Activated B cell treated with CpG ODN at 0.5 μM for 24 hours (primary cell): ENCODE data around the gene AKR7A3. TPM values are rescaled to one million over a fixed set of nuclear protein-coding genes. Genes with fewer than 3 reads are reported as not detected.
"Not testable (repeated sequence)": the region's sequence is repeated elsewhere in the genome, so short reads cannot be mapped to it uniquely, and the experiment has no call there.

Experiments used
- ATAC-seq: fragments of 200-7000 bp; cut with Tn5 transposase; one replicate; pipeline ENCODE4 v1.10.0; 2021; ENCODE audit warnings: low read depth, mild to moderate bottlenecking, moderate library complexity
- CTCF ChIA-PET: fragments of 350-600 bp; sonication (Branson Sonifier 250); formaldehyde crosslinking; loops from one replicate; lab custom pipeline; 2021; ENCODE audit warnings: antibody characterized with exemption; lab: Charles Lee
- POLR2A ChIA-PET: fragments of 350-600 bp; sonication (Branson Sonifier 250); formaldehyde crosslinking; loops from one replicate; lab custom pipeline; 2021; ENCODE audit warnings: antibody characterized with exemption; lab: Charles Lee
- DNase-seq: peaks from one replicate; pipeline ENCODE4 v3.0.0; 2022
- H3K27ac Mint-ChIP-seq: one replicate; pipeline ENCODE4 v1.8.0; 2020; ENCODE audit warnings: mixed read lengths
- H3K27me3 Mint-ChIP-seq: one replicate; pipeline ENCODE4 v1.8.0; 2021; ENCODE audit warnings: mixed read lengths
- H3K36me3 Mint-ChIP-seq: one replicate; pipeline ENCODE4 v1.8.0; 2021; ENCODE audit warnings: low read depth, mixed read lengths
- H3K4me1 Mint-ChIP-seq: one replicate; pipeline ENCODE4 v1.8.0; 2021; ENCODE audit warnings: mixed read lengths
- H3K4me3 Mint-ChIP-seq: one replicate; pipeline ENCODE4 v1.8.0; 2020; ENCODE audit warnings: mild to moderate bottlenecking, mixed read lengths
- H3K9me3 Mint-ChIP-seq: one replicate; pipeline ENCODE4 v1.8.0; 2020; ENCODE audit warnings: mixed read lengths
- CTCF ChIP-seq: fragments of 200-600 bp; IDR thresholded peaks from one replicate; pipeline ENCODE4 v1.8.0; 2022; ENCODE audit warnings: antibody characterized with exemption, mild to moderate bottlenecking
- intact Hi-C: fragments of 100-400 bp; cut with micrococcal nuclease; formaldehyde crosslinking; loops from one replicate; pipeline ENCODE4 v1.15.1; 2024
- total RNA-seq: library from RNA; stranded (reverse); gene quantifications from 2 replicates; pipeline ENCODE4 v1.2.3, GENCODE V29; 2022

The AKR7A3 gene
- total RNA-seq, 1 donor from 2014 or later: 0.80 TPM

GRCh38 chr1:19257178-19257914, 31.2 kb downstream of the AKR7A3 start:
- H3K4me1 Mint-ChIP-seq: peaks cover 14% of the 10 kb centered on the region
- CTCF ChIA-PET: no interaction called here
- no peaks in the 10 kb centered on the region for H3K9me3 Mint-ChIP-seq
- DNase-seq: no peak
- no peak for ATAC-seq
- TF ChIP-seq CTCF: no peak
- no peaks in the 10 kb centered on the region for H3K27me3 Mint-ChIP-seq
- POLR2A ChIA-PET: no interaction called here
- intact Hi-C loops: no loop called here
- no peak overlapping the region for H3K27ac Mint-ChIP-seq
- no peak overlapping the region for H3K4me3 Mint-ChIP-seq
- peaks cover 62% of the 10 kb centered on the region for H3K36me3 Mint-ChIP-seq

- H3K27me3 Mint-ChIP-seq, DNase-seq, H3K9me3 Mint-ChIP-seq, H3K4me3 Mint-ChIP-seq, ATAC-seq, H3K27ac Mint-ChIP-seq, intact Hi-C loops, POLR2A ChIA-PET: not testable (repeated sequence)
- Mint-ChIP-seq H3K4me1 (peaks cover 21% of the 10 kb centered on the region), H3K36me3 (peaks cover 69% of the 10 kb centered on the region)
- CTCF ChIA-PET: interaction anchor here (0.6 kb wide), 1 partner anchor 15 kb away, joined by 4 read pairs; no protein-coding TSS in a partner anchor
These were observed 32.3 kb downstream of the AKR7A3 start for GRCh38 chr1:19256301-19256700.

GRCh38 chr1:19255288-19255687, 33.3 kb downstream of the AKR7A3 start:
- TF ChIP-seq CTCF: no peak
- POLR2A ChIA-PET: interaction anchor here (0.6 kb wide), 1 partner anchor 27 kb away, joined by 7 read pairs; no protein-coding TSS in a partner anchor
- Mint-ChIP-seq H3K4me1 (peaks cover 30% of the 10 kb centered on the region), H3K36me3 (peaks cover 65% of the 10 kb centered on the region), H3K27me3 (no peaks in the 10 kb centered on the region), H3K9me3 (no peaks in the 10 kb centered on the region), H3K4me3 (no peak overlapping the region), H3K27ac (peak overlapping the region; percentile 7)
- intact Hi-C loops: no loop called here
- ATAC-seq (no peak), DNase-seq (no peak)
- CTCF ChIA-PET: interaction anchor here (0.6 kb wide), 1 partner anchor 12 kb away, joined by 3 read pairs; no protein-coding TSS in a partner anchor

- Mint-ChIP-seq H3K27ac (no peak overlapping the region), H3K36me3 (peaks cover 57% of the 10 kb centered on the region), H3K27me3 (no peaks in the 10 kb centered on the region), H3K4me1 (peaks cover 32% of the 10 kb centered on the region), H3K4me3 (no peak overlapping the region), H3K9me3 (no peaks in the 10 kb centered on the region)
- no peak for TF ChIP-seq CTCF
- ATAC-seq (no peak), DNase-seq (no peak)
- CTCF ChIA-PET: no interaction called here
- POLR2A ChIA-PET: interaction anchor here (0.6 kb wide), 1 partner anchor 26 kb away, joined by 7 read pairs; no protein-coding TSS in a partner anchor
- intact Hi-C loops: no loop called here
These were observed 34.2 kb downstream of the AKR7A3 start for GRCh38 chr1:19254416-19254815.

GRCh38 chr1:19251305-19252196, 37.0 kb downstream of the AKR7A3 start, which contains the start of the genes EMC1 and MRTO4:
Gene EMC1, minus strand, starts transcription at chr1:19251524. Its CDS starts 15 bp downstream, at chr1:19251509.
Gene MRTO4, plus strand, starts transcription at chr1:19251805. Its CDS starts 31 bp downstream, at chr1:19251836.
- Mint-ChIP-seq H3K27ac (peak within 1 kb of the TSS; percentile 92), H3K9me3 (no peaks in the 10 kb centered on the region), H3K27me3 (no peaks in the 10 kb centered on the region), H3K36me3 (peaks cover 30% of the 10 kb centered on the region), H3K4me3 (peak within 1 kb of the TSS; percentile 96), H3K4me1 (peaks cover 32% of the 10 kb centered on the region)
- ATAC-seq (peak; percentile 93), DNase-seq (peak; percentile 97)
- ChIA-PET CTCF (interaction anchor here (1.1 to 2.4 kb wide), 2 partner anchors 10 to 41 kb away, joined by 3 to 10 read pairs; no protein-coding TSS in a partner anchor), POLR2A (interaction anchor here (0.5 to 2.5 kb wide), 13 partner anchors 10 to 1812 kb away, joined by 3 to 22 read pairs (median 5); partner anchors contain the start of genes AKR7A2, CAPZB, RCC2 and SLC66A1)
- TF ChIP-seq CTCF: no peak
- intact Hi-C loops: loop anchor here (1.0 to 2.0 kb wide), 6 partner anchors 41 to 349 kb away; partner anchors contain the start of genes AKR7A2, ALDH4A1, CAPZB and IFFO2
